Pancreas (tissue), 10 donors: ENCODE results near the gene ZFR2. TPM values are rescaled to one million over a fixed set of nuclear protein-coding genes. Genes with fewer than 3 reads are reported as not detected.

Experiments used
- ATAC-seq, 4 donors: fragments of 200-7000 bp; cut with Tn5 transposase; one replicate each; pipeline versions ENCODE4 v1.8.0 to v1.9.1; 2020; ENCODE audit warnings: mild to moderate bottlenecking in 4 of 4, moderate library complexity in 4 of 4
- DNase-seq, 6 donors: peaks; one replicate each; pipeline ENCODE4 v3.0.0-alpha.2; 2020
- FAIRE-seq: peaks from 2 replicates; lab custom pipeline; 2012; peaks lifted over from hg19 to GRCh38; lab: Jason Lieb, UNC
- H3K27ac ChIP-seq, 4 donors: fragments of 200-600 bp; sonication (generic); 1 replicate in 3 of 4; 2 replicates in 1 of 4; pipeline versions ENCODE4 v1.5.0 to v1.8.0; 2020
- H3K27me3 ChIP-seq, 4 donors: fragments of 200-600 bp; one replicate each; pipeline ENCODE4 v1.8.0; 2021
- H3K36me3 ChIP-seq, 3 donors: fragments of 200-600 bp; sonication (generic) in 1 of 3; one replicate each; pipeline versions ENCODE4 v1.5.0 to v1.8.0; 2020 to 2021
- H3K4me1 ChIP-seq, 3 donors: fragments of 200-600 bp; one replicate each; pipeline ENCODE4 v1.8.0; 2021
- H3K4me3 ChIP-seq, 4 donors: fragments of 200-600 bp; sonication (generic) in 2 of 4; one replicate each; pipeline versions ENCODE4 v1.5.0 to v1.8.0; 2020 to 2021
- H3K9me3 ChIP-seq, 4 donors: fragments of 200-600 bp; one replicate each; pipeline ENCODE4 v1.8.0; 2021
- CTCF ChIP-seq, 4 donors: fragments of 200-600 bp; sonication (generic) in 3 of 4; IDR thresholded peaks; one replicate each; pipeline versions ENCODE4 v1.5.0 to v1.8.0; 2021; ENCODE audit warnings: antibody characterized with exemption in 4 of 4
- WGBS, 2 donors: extraction: QIAGEN DNeasy Blood & Tissue Kit; methylation state at CpG; one replicate each; pipeline ENCODE4 v1.1.7; 2013; 5-methylcytosine and 5-hydroxymethylcytosine counted together
- intact Hi-C, 3 donors: fragments of 100-400 bp; cut with DNase I; formaldehyde crosslinking; loops; one replicate each; pipeline versions ENCODE4 v1.11.1 to v1.14.2; 2022
- polyA plus RNA-seq, 2 donors: library from polyadenylated mRNA; stranded (reverse); fragments of 200-250 nt; gene quantifications; one replicate each; pipeline ENCODE4 v1.2.3, GENCODE V29; 2013
- total RNA-seq, 6 donors: library from RNA; stranded (reverse); fragmentation: NEBNext Ultra II Directional in 4 of 6; extraction: Animal tissue kit (Norgen Biotek cat#: 25700) in 4 of 6; gene quantifications; one replicate each; pipeline versions ENCODE4 v1.2.1 to v1.2.4, GENCODE V29; 2021 to 2023
- donor health status: healthy with polysubstance abuse.
- donor health status: DM: no; HTN: no; CAD: no; lungs with moderate emphysema.
- donor health status: DM: no; HTN: no; CAD: no.
- donor health status: control.
- donor health status: control.
- donor health status: Bipolar disorder and iron deficiency.
- donor health status: DM: yes; HTN: yes; CAD: no.
- donor health status: DM: no; HTN: no; CAD: no.
- donor health status: DM: no; HTN: no; CAD: no.
- donor health status: DM: yes; HTN: yes; CAD: no.

Gene ZFR2
- total and polyA plus RNA-seq, 8 donors, result 0.06 to 3.1 (median 0.34) TPM; not detected in 2

- Histone ChIP-seq H3K36me3 (no peaks in the 10 kb centered on the region), H3K27me3 (no peaks in the 10 kb centered on the region), H3K27ac (no peak overlapping the region), H3K4me3 (no peak overlapping the region), H3K4me1 (no peaks in the 10 kb centered on the region), H3K9me3 (no peaks in the 10 kb centered on the region)
- no peak for TF ChIP-seq CTCF (IDR thresholded peaks at IDR 0.05)
- no peak for DNase-seq
- no peak for FAIRE-seq
- intact Hi-C loops, result no loop called here
- 67 to 78% methylated on average over 25 of the region's 25 CpGs for WGBS, 2 donors
- no peak for ATAC-seq
Observed at GRCh38 chr19:3774621-3775373, 94.0 kb downstream of the ZFR2 start.

- TF ChIP-seq CTCF (IDR thresholded peaks at IDR 0.05), result no peak
- WGBS, 2 donors, result 82 to 83% methylated on average over 12 of the region's 12 CpGs
- intact Hi-C loops, result no loop called here
- no peaks in the 10 kb centered on the region for H3K9me3 ChIP-seq
- H3K4me3 ChIP-seq, result no peak overlapping the region
- ATAC-seq (no peak), DNase-seq (no peak), FAIRE-seq (no peak)
- no peak overlapping the region for H3K27ac ChIP-seq
- H3K36me3 ChIP-seq, result no peaks in the 10 kb centered on the region
- H3K27me3 ChIP-seq, result no peaks in the 10 kb centered on the region
- H3K4me1 ChIP-seq, result no peaks in the 10 kb centered on the region
Observed at GRCh38 chr19:3773814-3774515, 94.9 kb downstream of the ZFR2 start.

GRCh38 chr19:3771906-3772455, 96.9 kb downstream of the ZFR2 start, which contains the start of gene RAX2:
TSS of gene RAX2 (minus strand) at chr19:3772228. CDS start at chr19:3771742, 486 bp downstream.
- intact Hi-C loops, result no loop called here
- Histone ChIP-seq H3K27ac (no peak within 1 kb of the TSS), H3K9me3 (no peaks in the 10 kb centered on the region), H3K4me3 (no peak within 1 kb of the TSS), H3K4me1 (no peaks in the 10 kb centered on the region), H3K27me3 (no peaks in the 10 kb centered on the region), H3K36me3 (peaks cover 0 to 7% (median 0%) of the 10 kb centered on the region in 3 donors)
- 31 to 32% methylated on average over 23 of the region's 23 CpGs for WGBS, 2 donors
- ATAC-seq (peak in 1 of 4 donors; percentile 14), DNase-seq (peak in 1 of 6 donors; percentile 68), FAIRE-seq (no peak)
- no peak for TF ChIP-seq CTCF (IDR thresholded peaks at IDR 0.05)

GRCh38 chr19:3771000-3771905, 97.6 kb downstream of the ZFR2 start:
- FAIRE-seq, result no peak

More at GRCh38 chr19:3771000-3771905, 97.6 kb downstream of the ZFR2 start:
- intact Hi-C loops, result no loop called here
- H3K4me1 ChIP-seq, result no peaks in the 10 kb centered on the region
- no peaks in the 10 kb centered on the region for H3K9me3 ChIP-seq
- no peak overlapping the region for H3K27ac ChIP-seq
- TF ChIP-seq CTCF (IDR thresholded peaks at IDR 0.05), result no peak
- ATAC-seq (no peak), DNase-seq (peak in 1 of 6 donors; percentile 73)
- WGBS, 2 donors, result 75 to 84% methylated on average over 35 of the region's 35 CpGs
- no peaks in the 10 kb centered on the region for H3K27me3 ChIP-seq
- peaks cover 0 to 15% (median 3%) of the 10 kb centered on the region in 3 donors for H3K36me3 ChIP-seq
- H3K4me3 ChIP-seq, result no peak overlapping the region
